SK-N-SH treated with all-trans-retinoic acid at 6 μM for 48 hours (cell line): ENCODE data around the gene PLPP1.

Experiments used
- ATAC-seq: fragments of 200-7000 bp; cut with Tn5 transposase; 3 replicates; pipeline ENCODE4 v1.9.1; 2020; ENCODE audit warnings: mild to moderate bottlenecking, moderate library complexity
- ARNTL ChIP-seq: fragments of 450-650 bp; formaldehyde crosslinking; IDR thresholded peaks from 2 replicates; pipeline ENCODE4 v1.5.0; 2020; ENCODE audit warnings: low read depth, mild to moderate bottlenecking, moderate library complexity, borderline replicate concordance
- BACH2 ChIP-seq: fragments of 250-450 bp; sonication (Bioruptor Pico); IDR thresholded peaks from 2 replicates; pipeline ENCODE4 v1.9.0; 2021; ENCODE audit warnings: mild to moderate bottlenecking, borderline replicate concordance
- CSRNP3 ChIP-seq: fragments of 250-450 bp; sonication (Bioruptor Pico); IDR thresholded peaks from 2 replicates; pipeline ENCODE4 v1.5.1; 2021; ENCODE audit warnings: mild to moderate bottlenecking, moderate library complexity
- ESRRG ChIP-seq: fragments of 250-450 bp; sonication (Bioruptor Pico); IDR thresholded peaks from 2 replicates; pipeline ENCODE4 v1.6.1; 2021; ENCODE audit warnings: mild to moderate bottlenecking
- GLIS3 ChIP-seq: fragments of 250-450 bp; sonication (Bioruptor Pico); IDR thresholded peaks from 2 replicates; pipeline ENCODE4 v1.5.0; 2020; ENCODE audit warnings: mild to moderate bottlenecking, moderate library complexity
- ISL1 ChIP-seq: fragments of 250-450 bp; sonication (Bioruptor Pico); IDR thresholded peaks from 2 replicates; pipeline ENCODE4 v2.1.2; 2022; ENCODE audit warnings: mild to moderate bottlenecking, moderate library complexity
- OSR1 ChIP-seq: fragments of 250-450 bp; sonication (Bioruptor Pico); IDR thresholded peaks from 2 replicates; pipeline ENCODE4 v1.8.0; 2022; ENCODE audit warnings: moderate library complexity, mild to moderate bottlenecking, inconsistent platforms
- PATZ1 ChIP-seq: fragments of 250-450 bp; sonication (Bioruptor Pico); IDR thresholded peaks from 2 replicates; pipeline ENCODE4 v1.8.0; 2020; ENCODE audit warnings: mild to moderate bottlenecking, moderate library complexity, borderline replicate concordance
- POU6F1 ChIP-seq: fragments of 250-450 bp; sonication (Bioruptor Pico); IDR thresholded peaks from 2 replicates; pipeline ENCODE4 v1.8.0; 2021; ENCODE audit warnings: low read depth, mild to moderate bottlenecking, moderate library complexity, borderline replicate concordance
- PPARA ChIP-seq: fragments of 250-450 bp; sonication (Bioruptor Pico); IDR thresholded peaks from 2 replicates; pipeline ENCODE4 v1.5.0; 2020; ENCODE audit warnings: mild to moderate bottlenecking, borderline replicate concordance
- RARB ChIP-seq: fragments of 250-450 bp; sonication (Bioruptor Pico); IDR thresholded peaks from 2 replicates; pipeline ENCODE4 v1.8.0; 2021; ENCODE audit warnings: mild to moderate bottlenecking, moderate library complexity
- SNAI2 ChIP-seq: fragments of 250-450 bp; sonication (Bioruptor Pico); IDR thresholded peaks from 2 replicates; pipeline ENCODE4 v1.5.0; 2020; ENCODE audit warnings: mild to moderate bottlenecking, moderate library complexity
- TCF4 ChIP-seq: fragments of 250-450 bp; sonication (Bioruptor Pico); IDR thresholded peaks from 2 replicates; pipeline ENCODE4 v1.8.0; 2021; ENCODE audit warnings: mild to moderate bottlenecking, moderate library complexity, borderline replicate concordance
- TOX ChIP-seq: fragments of 250-450 bp; sonication (Bioruptor Pico); IDR thresholded peaks from 2 replicates; pipeline ENCODE4 v1.8.0; 2021; ENCODE audit warnings: mild to moderate bottlenecking, moderate library complexity, borderline replicate concordance
- TSHZ2 ChIP-seq: fragments of 250-450 bp; sonication (Bioruptor Pico); IDR thresholded peaks from 2 replicates; pipeline ENCODE4 v1.5.0; 2020; ENCODE audit warnings: mild to moderate bottlenecking, moderate library complexity
- ZC3H10 ChIP-seq: fragments of 250-450 bp; sonication (Bioruptor Pico); IDR thresholded peaks from 2 replicates; pipeline ENCODE4 v1.5.1; 2021; ENCODE audit warnings: mild to moderate bottlenecking, moderate library complexity
- ZFP3 ChIP-seq: fragments of 250-450 bp; sonication (Bioruptor Pico); IDR thresholded peaks from 2 replicates; pipeline ENCODE4 v1.5.0; 2020; ENCODE audit warnings: mild to moderate bottlenecking, moderate library complexity
- ZFP30 ChIP-seq: fragments of 450-650 bp; formaldehyde crosslinking; IDR thresholded peaks from 2 replicates; pipeline ENCODE4 v1.5.0; 2022; ENCODE audit warnings: mild to moderate bottlenecking, moderate library complexity
- ZNF70 ChIP-seq: fragments of 450-650 bp; formaldehyde crosslinking; IDR thresholded peaks from 2 replicates; pipeline ENCODE4 v1.5.0; 2020; ENCODE audit warnings: mild to moderate bottlenecking, moderate library complexity
- ZNF8 ChIP-seq: fragments of 450-650 bp; formaldehyde crosslinking; IDR thresholded peaks from 2 replicates; pipeline ENCODE4 v1.5.0; 2020; ENCODE audit warnings: mild to moderate bottlenecking, moderate library complexity

PLPP1 gene

GRCh38 chr5:55453211-55453610, 81.6 kb downstream of the PLPP1 start:
- TF ChIP-seq ARNTL (CRISPR knock-in tag) (no peak), ISL1 (CRISPR knock-in tag) (no peak), BACH2 (CRISPR knock-in tag) (no peak), PPARA (no peak), ZFP3 (CRISPR knock-in tag) (no peak), TOX (no peak)
- TF ChIP-seq, all 23 proteins: peak for 0
- ATAC-seq: no peak

- no peak for TF ChIP-seq ARNTL (CRISPR knock-in tag)
- no peak for TF ChIP-seq PPARA
- TF ChIP-seq BACH2 (CRISPR knock-in tag): no peak
- no peak for TF ChIP-seq TSHZ2 (CRISPR knock-in tag)
- no peak for TF ChIP-seq ZC3H10
- no peak for TF ChIP-seq RARB
- no peak for TF ChIP-seq OSR1 (CRISPR knock-in tag)
- TF ChIP-seq ISL1 (CRISPR knock-in tag): no peak
- TF ChIP-seq ESRRG (CRISPR knock-in tag): no peak
- no peak for TF ChIP-seq GLIS3
- no peak for TF ChIP-seq ZFP3 (CRISPR knock-in tag)
- no peak for TF ChIP-seq ZNF8 (CRISPR knock-in tag)
- no peak for TF ChIP-seq SNAI2 (CRISPR knock-in tag)
- TF ChIP-seq ZNF70 (CRISPR knock-in tag): no peak
- TF ChIP-seq PATZ1 (CRISPR knock-in tag): no peak
- no peak for ATAC-seq
Observed at GRCh38 chr5:55451976-55452375, 82.8 kb downstream of the PLPP1 start.

- ATAC-seq: peak; percentile 68
- no peak for TF ChIP-seq TCF4 (CRISPR knock-in tag)
- TF ChIP-seq PATZ1 (CRISPR knock-in tag): no peak
- TF ChIP-seq ZC3H10: no peak
- no peak for TF ChIP-seq ZFP30
- no peak for TF ChIP-seq POU6F1
- TF ChIP-seq BACH2 (CRISPR knock-in tag): no peak
- no peak for TF ChIP-seq ARNTL (CRISPR knock-in tag)
- no peak for TF ChIP-seq ESRRG (CRISPR knock-in tag)
- no peak for TF ChIP-seq GLIS3
- no peak for TF ChIP-seq CSRNP3
- no peak for TF ChIP-seq TSHZ2 (CRISPR knock-in tag)
- TF ChIP-seq SNAI2 (CRISPR knock-in tag): no peak
- TF ChIP-seq ISL1 (CRISPR knock-in tag): no peak
- TF ChIP-seq ZNF70 (CRISPR knock-in tag): no peak
- no peak for TF ChIP-seq ZNF8 (CRISPR knock-in tag)
Observed at GRCh38 chr5:55450050-55450765, 84.6 kb downstream of the PLPP1 start.
